ENCODE measurements around the gene PARD6B.
"Not testable (repeated sequence)": the region's sequence is repeated elsewhere in the genome, so short reads cannot be mapped to it uniquely, and the experiment has no call there.

PARD6B gene

DNA sequence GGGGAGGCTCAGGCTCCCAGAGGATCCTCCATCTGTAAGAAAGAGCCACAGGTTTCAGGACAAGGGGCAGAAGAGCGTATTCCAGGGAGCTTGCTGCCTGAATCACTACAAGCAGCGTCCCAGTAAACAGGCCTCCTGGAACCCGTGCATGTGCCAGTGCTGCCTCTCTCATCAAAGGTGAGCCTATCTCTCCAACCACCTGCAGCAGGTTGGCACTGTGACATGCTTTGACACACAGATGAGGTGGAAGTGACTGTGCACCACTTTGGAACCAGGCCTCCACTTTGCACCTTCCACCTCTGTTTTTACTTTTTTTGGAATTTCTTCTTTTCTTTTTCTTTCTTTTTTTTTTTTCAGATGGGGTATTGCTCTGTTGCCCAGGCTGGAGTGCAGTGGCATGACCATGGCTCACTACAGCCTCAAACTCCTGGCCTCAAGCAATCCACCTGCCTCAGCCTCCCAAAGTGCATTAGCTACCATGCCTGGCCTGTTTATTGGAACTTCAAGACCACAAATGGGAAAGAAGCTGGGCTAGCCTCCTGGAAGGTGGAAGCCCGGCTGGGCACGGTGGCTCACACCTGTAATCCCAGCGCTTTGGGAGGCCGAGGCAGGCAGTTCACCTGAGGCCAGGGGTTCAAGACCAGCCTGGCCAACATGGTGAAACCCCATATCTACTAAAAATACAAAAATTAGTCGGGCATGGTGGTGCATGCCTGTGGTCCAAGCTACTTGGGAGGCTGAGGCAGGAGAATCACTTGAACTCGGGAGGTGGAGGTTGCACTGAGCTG is 27.5 kb upstream of the PARD6B start:
- DNase-seq (ENCODE audit: low read depth) = not testable (repeated sequence)

DNA sequence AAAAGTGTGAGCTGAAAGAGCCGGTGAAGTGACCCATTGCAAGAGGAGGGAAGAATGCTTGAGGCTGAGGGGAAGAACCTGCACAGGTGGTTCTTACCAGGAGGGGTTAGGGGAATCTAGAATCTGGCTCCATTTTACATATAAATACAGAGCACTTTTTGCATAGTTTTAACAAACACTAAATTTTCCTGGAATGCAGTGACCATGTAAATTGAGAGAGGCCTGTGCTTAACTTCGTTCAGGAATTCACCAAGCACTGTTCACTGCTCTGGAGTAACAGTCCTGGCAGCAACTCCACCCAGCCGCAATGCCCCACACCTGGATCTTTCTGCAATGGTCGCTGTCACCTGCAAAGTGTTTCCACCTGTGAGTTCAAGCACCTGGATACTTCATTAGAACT is 26.9 kb upstream of the PARD6B start:
- DNase-seq (ENCODE audit: low read depth) = no peak

DNA sequence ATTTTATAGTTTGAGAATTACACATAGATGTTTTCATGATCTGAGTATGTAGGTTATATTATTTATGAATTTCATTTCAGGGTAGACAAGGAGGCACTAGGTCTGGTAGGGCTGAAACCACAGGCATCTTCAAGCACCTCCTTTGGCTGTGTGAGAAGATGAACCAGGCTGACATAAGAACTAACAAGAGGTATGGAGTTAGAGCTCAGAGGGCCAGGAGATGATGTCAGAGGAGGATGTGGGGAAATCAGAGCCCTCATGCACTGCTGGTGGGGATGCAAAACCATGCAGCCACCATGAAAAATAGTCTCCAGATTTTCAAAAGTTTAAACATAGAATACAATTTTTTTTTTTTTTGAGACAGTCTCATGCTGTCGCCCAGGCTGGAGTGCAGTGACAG is 26.4 kb upstream of the PARD6B start:
- no peak for DNase-seq (ENCODE audit: low read depth)

DNA sequence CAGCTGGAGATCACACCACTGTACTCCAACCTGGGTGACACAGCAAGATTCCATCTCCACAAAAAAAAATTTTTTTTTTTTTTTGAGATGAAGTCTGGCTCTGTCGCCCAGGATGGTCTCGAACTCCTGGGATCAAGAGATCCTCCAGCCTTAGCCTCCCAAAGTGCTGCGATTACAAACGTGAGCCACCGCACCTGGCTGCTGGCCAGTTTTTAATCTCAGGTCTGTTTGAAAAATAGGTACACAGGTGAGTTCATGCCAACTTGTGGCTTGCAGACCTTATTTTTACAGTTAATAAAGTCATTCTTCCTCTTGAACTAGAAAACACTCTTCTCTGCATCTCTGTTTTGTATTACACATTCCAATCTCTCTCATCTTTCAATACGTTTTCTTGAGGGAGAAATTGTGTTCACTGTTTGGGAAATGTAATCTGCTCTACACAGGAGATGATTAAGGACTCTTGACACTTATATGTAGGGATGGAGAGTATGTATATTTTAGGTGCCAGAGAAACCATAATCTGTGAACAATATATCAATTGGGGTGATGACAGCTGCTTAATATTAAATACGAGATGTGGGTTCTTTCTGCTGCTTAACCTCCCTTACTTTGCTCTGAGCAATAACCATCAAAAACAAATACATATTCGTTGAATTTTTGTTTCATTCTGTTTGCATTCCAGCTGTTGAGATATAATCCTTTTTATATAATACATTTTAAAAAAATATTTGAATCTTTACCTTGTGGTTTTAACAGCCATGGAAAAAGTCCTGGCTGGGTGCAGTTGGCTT is 22.3 kb upstream of the PARD6B start:
- no peak for DNase-seq (ENCODE audit: low read depth)

DNA sequence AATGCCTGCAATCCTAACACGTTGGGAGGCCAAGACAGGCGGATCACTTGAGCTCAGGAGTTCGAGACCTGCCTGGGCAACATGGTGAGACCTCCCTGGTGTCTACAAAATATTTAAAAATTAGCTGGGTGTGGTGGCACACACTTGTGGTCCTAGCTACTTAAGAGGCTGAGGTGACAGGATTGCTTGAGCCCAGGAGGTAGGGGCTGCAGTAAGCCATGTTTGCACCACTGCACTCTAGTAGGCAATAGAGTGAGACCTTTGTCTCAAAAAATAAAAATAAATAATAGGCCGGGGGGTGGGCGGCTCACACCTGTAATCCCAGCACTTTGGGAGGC is 21.8 kb upstream of the PARD6B start:
- DNase-seq (ENCODE audit: low read depth) = no peak

DNA sequence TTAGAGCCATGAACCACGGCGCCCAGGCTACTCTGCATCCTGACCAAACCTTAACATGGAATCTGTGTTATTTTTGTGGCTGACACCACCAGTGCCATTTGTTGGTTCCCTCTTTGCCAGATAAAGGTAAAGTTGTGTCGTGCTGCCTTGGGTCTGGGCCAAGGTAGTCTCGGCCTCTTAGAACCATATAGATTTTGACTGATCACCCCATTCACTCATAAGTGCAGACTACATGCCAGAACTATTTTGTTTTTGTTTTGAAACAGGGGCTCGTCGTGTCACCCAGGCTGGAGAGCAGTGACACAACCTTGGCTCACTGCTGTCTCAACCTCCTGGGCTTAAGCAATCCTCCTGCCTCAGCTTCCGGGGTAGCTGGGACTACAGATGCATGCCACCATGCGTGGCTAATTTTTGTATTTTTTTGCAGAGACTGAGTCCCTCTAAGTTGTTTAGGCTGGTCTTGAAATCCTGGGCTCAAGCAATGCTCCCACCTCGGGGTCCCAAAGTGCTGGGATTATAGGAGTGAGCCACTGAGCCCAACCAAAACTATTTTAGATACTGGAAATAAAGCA is 20.8 kb upstream of the PARD6B start:
- no peak for DNase-seq (ENCODE audit: low read depth)

DNA sequence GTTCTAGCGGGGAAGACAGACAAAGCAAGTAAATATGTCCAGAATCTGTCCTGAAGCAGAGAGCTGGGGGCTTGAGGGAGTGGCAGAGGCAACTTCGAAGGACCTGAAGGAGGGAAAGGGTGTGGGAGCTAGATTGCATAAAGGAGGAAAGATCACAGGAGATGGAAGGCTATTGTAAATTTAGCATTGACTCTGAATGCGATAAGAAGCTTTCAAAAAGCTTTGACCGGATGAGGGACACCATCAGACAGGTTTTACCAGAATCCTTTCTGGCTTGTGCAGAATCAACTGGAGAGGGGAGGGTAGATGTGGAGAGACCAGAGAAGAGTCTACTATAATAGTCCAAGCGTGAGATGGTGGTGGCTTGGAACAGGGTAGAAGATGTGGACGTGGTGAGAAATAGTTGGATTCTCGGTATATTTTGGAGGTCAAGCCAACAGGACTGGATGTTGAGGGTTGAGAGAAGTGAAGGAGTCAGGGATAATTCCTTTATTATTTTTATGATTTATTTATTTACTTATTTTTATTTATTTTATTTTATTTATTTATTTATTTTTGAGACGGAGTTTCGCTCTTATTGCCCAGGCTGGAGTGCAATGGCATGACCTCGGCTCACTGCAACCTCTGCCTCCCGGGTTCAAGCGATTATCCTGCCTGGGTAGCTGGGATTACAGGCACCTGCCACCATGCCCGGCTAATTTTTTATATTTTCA is 20.1 kb upstream of the PARD6B start:
- no peak for DNase-seq (ENCODE audit: low read depth)

DNA sequence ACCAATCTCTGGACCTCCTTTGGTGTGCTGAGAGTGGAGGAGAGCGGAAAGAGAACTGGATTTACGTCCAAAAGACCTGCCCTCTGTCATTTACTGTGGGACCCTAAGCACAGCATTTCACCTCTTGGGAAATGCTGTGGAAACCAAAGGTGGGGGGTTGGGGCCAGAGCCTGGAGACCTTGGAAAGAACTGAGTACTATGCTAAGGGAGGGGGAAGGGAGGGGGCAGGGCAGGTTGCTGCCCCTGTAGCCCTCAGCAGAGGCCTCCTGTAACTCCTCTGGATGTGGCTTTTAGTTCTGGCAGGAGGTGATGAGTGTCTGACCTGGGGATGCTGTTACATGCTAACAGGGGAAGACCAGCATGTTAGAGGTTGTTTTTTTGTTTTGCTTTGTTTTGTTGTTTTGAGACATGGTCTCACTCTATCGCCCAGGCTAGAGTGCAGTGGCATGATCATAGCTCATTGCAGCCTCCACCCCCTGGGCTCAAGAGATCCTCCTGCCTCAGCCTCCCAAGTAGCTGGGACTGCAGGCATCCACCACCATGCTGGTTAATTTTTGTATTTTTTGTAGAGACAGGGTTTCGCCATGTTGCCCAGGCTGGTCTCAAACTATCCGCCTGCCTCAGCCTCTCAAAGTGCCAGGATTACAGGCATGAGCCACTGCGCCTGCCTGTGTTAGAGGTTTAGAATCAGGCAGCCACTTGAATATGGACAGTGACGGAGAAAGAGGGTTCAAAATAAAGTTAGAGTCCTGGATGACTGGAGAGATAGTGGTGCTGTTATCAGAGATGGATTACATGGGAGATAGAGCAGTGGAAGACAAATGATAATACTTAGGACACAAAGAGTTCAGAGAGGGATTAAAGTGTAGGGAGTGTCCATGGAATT is 18.4 kb upstream of the PARD6B start:
- no peak for DNase-seq (ENCODE audit: low read depth)

DNA sequence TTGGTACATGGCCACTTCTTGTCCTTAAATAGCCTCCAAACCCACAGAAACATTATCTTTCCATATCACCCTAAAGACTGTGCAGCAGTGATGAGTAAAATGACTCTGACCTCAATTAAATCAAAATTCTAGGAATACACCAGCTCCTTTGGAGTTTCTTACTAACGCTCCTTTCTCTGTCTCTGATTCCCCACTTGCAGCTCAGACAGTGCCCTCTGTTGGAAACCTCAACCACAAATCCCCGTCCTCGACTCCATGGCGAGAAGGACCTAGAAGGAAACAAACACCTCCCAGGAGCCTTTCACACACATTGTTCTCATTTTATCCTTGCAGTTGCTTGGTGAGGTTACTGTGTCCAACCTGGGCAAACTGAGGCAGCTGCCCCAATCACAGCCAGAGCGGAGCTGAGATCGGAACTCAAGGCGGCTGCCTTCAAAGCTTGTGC is 17.7 kb upstream of the PARD6B start:
- DNase-seq (ENCODE audit: low read depth) = no peak

DNA sequence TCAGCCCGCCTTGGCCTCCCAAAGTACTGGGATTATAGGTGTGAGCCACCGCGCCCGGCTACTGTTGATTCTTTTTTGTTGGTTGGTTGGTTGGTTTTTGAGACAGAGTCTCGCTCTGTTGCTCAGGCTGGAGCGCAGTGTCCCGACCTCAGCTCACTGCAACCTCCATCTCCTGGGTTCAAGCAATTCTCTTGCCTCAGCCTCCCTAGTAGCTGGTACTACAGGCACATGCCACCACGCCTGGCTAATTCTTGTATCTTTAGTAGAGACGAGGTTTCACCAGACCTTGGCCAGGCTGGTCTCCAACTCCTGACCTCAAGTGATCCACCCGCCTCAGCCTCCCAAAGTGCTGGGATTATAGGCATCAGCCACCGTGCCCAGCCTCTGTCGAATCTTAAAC is 17.0 kb upstream of the PARD6B start:
- DNase-seq (ENCODE audit: low read depth) = not testable (repeated sequence)

DNA sequence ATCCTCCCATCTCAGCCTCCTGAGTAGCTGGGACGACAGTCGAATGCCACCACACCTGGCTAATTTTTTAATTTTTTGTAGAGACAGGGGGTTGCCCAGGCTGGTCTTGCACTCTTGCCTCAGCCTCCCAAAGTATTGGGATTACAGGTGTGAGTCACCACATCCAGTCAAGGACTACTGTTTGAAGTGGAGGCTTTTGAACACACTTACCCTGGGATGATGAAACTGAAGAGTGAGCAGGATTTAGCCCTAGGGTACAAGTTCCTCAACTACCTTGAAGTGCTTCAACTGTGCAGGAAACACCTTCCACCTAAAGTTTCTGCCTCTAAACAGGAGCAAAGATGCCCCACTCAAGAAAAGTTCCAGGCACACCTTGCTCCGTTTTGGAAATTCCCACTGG is 15.7 kb upstream of the PARD6B start:
- no peak for DNase-seq (ENCODE audit: low read depth)

DNA sequence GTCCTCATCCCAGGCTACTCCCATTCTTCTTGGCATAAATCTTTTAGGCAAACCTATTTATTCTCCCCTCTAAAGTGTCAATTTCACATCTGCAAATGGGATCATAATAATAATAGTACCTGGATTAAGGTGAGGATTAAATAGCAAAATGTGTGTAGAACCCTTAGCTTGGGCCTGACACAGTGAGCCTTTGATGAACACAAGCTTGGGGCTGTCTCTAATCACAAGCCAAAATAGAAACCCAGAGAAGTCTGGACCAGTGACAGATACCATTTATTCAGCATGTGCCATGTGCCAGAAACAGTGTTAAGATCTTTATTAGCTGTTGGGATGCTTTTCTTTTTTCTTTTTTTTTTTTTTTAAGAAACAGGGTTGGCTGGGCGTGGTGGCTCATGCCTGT is 14.9 kb upstream of the PARD6B start:
- DNase-seq (ENCODE audit: low read depth) = no peak

DNA sequence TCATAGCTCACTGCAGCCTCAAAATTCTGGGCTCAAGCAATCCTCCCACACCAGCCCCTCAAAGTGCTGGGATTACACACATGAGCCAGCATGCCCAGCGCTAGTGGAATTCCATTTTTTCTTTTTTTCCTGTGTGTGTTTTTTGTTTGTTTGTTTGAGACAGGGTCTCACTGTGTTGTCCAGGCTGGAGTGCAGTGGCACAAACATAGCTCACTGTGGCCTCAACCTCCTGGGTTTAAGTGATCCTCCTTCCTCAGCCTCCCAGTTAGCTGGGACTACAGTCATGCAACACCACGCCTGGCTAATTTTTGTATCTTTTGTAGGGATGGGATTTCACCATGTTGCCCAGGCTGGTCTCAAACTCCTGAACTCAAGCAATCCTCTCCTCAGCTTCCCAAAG is 14.1 kb upstream of the PARD6B start:
- no peak for DNase-seq (ENCODE audit: low read depth)

DNA sequence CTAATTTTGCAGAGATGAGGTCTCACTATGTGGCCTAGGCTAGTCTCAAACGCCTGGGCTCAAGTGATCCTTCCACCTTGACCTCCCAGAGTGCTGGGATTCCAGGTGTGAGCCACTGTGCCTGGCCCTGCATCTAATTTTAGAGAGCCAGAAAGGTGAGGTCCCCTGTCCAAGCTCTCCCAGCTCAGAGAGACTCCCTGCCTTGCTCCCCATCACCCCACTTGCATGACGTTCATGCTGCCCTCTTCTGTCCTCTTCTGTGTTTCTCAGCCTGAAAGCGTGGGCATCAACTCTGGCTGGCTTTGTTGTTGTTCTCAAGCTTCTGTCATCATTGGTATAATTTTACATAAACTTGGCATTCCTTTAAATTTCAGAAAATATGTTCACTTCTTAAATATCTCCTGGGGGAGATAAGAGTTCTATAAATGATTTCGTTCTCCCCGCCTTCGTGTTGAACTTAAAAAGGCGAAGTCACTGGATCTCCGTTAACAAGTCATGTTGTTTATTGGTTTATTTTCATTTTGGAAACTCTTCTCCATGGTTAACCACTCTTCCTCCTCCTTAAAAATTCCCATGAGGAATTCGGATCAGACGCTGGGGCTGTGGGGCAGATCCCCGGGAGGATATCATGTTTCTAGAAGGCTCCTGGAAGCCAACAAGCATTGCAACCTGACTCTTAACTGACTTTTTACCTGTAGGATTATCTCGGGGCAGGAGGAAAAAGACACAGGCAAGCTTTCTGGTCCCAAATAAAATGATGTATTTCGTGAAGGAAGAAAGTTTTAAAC is 13.2 kb upstream of the PARD6B start:
- no peak for DNase-seq (ENCODE audit: low read depth)

DNA sequence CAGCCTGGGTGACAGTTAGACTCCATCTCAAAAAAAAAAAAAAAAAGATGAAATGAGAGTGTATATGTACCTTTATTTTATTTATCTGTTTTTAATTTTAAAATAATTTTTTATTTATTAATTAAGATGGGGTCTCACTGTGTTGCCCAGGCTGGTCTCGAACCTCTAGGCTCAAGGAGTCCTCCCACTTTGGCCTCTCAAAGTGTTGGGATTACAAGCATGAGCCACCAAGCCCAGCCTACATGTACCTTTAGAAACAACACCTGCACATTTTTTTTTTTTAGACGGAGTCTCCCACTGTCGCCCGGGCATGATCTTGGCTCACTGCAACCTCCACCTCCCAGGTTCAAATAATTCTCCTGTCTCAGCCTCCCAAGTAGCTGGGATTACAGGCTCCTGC is 12.1 kb upstream of the PARD6B start:
- no peak for DNase-seq (ENCODE audit: low read depth)

DNA sequence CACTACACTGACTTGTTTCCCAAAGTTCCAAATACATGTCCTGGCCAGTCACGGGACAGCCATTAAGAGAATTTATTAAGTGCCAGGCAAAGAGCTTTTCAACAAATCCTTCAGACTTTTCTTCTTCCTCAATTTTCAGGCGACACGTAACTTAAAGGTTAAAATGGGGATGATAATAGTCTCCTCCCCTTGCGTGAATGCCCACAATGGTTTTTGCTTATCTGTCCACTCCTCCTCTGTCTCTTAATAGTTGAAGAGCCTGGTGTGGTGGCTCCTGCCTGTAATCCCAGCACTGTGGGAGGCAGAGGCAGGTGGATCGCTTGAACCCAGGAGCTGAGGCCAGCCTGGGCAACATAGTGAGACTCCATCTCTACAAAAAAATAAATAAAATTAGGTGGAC is 11.4 kb upstream of the PARD6B start:
- no peak for DNase-seq (ENCODE audit: low read depth)

DNA sequence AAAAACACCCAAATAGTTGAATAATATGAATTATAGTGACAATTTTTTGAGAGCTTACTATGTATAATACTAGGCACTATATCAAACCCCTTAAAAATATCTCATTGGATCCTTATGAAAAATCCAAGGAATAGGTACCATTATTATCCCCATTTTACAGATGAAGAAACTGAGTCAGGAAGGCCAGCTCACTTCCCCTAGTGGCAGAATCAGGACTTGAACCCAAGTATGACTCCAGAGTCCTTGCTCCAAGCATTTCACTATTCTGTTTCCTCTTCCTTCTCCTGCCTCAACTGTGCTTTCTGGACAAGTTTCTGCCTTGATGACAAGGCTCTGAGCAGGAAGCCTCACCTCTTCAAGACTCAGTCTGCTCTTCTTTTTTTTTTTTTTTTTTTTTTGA is 10.8 kb upstream of the PARD6B start:
- no peak for DNase-seq (ENCODE audit: low read depth)

DNA sequence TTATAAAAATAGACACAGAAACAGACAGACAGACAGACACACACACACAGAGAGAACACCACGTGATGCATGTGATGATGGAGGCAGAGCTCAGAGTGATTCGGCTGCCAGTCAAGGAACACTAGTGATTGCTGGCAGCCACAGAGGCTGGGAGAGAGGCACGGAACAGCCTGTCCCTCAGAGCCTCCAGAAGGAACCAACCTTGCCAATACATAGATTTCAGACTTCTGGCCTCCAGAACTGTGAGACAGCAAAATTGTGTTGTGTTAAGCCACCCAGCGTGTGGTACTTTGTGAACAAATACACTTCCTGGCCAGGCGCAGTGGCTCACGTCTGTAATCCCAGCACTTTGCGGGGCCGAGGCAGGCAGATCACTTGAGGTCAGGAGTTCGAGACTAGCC is 9.5 kb upstream of the PARD6B start:
- DNase-seq (ENCODE audit: low read depth) = no peak

DNA sequence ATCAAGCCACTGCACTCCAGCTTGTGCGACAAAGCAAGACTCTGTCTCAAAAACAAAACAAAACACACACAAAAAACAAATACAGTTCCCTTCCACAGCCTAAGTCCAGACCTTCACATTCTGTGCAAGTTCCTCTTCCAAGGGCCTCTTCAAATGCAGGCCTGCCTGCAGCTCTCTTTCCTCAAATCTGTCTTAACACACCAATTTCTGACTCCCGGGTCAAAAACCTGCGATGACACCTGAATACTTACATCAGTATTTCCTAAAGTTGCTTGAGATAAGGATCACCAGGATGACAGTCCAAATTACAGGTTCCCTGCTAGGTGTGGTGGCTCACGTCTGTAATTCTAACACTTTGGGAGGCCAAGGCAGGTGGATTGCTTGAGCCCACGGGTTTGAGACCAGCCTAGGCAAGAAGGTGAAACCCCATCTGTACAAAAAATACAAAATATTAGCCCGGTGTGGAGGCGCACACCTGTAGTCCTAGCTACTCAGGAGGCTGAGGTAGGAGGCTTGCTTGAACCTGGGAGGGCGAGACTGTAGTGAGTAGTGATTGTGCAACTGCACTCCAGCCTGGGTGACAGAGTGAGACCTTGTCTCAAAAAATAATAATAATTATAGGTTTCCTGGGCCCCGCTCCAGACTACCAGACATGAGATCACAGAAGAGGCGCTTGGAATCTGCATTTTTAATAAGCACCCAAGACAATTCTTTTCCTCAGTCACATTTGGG is 8.8 kb upstream of the PARD6B start:
- DNase-seq (ENCODE audit: low read depth) = no peak

DNA sequence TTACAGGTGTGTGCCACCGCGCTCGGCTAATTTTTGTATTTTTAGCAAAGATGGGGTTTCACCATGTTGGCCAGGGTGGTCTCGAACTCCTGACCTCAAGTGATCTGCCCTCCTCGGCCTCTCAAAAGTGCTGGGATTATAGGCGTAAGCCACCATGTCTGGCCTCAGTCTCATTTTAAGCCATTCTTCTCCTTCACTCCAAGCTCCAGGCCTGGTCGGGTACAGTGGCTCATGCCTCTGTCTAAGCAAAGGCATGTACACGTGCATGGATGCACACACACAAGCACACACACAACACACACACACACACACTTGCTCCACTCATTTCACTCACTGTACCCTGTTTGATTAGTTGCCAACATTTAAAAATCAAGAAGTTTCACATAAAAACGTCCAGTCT is 7.7 kb upstream of the PARD6B start:
- DNase-seq (ENCODE audit: low read depth) = no peak

Measured in stimulated activated CD8-positive, alpha-beta memory T cell treated with anti-CD3 and anti-CD28 coated beads, Interleukin-12 subunit alpha, Interleukin-12 subunit beta, amount 100 ng/mL, for 1 hour (primary cell).